Skeletal muscle cell (primary cell): ENCODE results near the gene GPR55.

Source experiments
- DNase-seq: peaks from one replicate; pipeline ENCODE4 v3.0.0-alpha.2; 2010; ENCODE audit warnings: low read depth
- H3K4me3 ChIP-seq: 2 replicates; pipeline ENCODE4 v1.5.1; 2011; ENCODE audit warnings: low read depth, mild to moderate bottlenecking, control low read depth, low read length, moderate library complexity

GPR55 gene

DNA sequence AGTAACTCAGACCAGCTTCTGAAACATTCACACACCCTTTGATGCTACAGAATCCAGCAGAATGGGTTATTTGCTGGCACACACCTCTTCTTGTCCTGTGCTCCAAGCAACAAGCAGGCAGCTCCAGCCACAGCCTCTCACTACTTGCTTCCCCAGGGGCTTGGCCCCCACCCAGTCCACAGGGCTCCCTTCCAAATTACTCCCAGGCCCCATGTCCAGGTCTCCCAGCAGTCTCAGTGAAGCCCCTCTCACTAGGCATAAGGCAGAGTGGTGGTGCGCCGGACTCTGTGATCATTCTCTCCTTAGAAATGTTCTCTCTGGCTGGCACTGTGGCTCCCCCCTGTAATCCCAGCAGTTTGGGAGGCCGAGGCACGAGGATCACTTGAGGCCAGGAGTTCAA, 34.4 kb downstream of the GPR55 start:
- no peak for DNase-seq
- H3K4me3 ChIP-seq: no peak overlapping the region

DNA sequence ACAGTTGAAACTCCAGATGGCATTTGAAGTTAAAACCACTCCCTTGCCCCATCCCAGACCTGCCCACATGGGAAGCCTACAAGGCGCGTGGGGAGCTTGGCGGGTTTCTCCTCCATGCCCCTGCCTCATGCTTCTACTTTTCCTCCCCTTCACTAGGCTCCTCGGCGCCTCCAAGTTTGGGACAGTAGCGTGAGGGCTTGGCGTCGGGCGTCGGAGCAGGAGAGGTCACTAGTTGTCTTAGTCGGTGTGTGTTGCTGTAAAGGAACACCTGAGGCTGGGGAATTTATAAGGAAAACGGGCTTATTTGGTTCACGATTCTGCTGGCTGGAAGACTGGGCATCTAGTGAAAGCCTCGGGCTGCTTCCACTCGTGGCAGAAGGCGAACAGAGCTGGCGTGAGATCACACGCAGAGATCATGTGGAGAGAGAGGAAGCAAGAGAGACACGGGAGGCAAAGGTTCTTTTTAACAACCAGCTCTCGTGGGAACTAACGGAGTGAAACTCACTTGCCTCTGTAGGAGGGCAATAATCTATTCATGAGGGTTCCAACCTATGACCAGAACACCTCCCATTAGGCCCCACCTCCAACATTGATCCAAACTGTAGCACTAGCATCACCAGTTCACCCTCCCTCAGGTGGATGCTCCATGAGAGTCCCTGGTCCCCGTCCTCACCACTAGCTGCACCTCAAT, 35.0 kb downstream of the GPR55 start:
- DNase-seq: no peak
- H3K4me3 ChIP-seq: no peak overlapping the region

DNA sequence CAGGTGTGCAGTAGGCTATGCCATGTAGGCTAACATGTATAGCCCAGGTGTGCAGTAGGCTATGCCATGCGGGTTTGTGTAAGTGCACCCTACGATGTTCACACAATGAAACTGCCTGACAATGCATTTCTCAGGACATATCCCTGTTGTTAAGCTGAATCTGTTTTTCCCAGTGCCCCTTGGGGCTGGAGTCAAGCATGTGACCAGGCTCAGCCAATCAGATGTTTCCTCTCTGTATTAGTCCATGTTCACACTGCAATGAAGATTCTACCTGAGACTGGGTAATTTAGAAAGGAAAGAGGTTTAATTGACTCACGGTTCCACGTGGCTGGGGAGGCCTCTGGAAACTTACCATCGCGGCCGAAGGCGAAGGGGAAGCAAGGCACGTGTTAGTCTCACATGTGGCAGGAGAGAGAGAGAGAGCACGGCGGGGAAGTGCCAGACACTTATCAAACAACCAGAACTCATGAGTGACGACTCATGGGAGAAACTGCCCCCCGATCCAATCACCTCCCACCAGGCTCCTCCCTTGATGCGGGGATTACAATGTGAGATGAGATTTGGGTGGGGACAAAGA, 36.1 kb downstream of the GPR55 start:
- no peak for DNase-seq
- no peak overlapping the region for H3K4me3 ChIP-seq

- DNase-seq: no peak
- no peak overlapping the region for H3K4me3 ChIP-seq
These were observed 37.7 kb downstream of the GPR55 start for GRCh38 chr2:230887342-230887741.

- H3K4me3 ChIP-seq: no peak overlapping the region
- no peak for DNase-seq
These were observed 38.4 kb downstream of the GPR55 start for GRCh38 chr2:230886671-230887071.

GRCh38 chr2:230886206-230886605, 38.8 kb downstream of the GPR55 start:
- H3K4me3 ChIP-seq: no peak overlapping the region
- no peak for DNase-seq

DNA sequence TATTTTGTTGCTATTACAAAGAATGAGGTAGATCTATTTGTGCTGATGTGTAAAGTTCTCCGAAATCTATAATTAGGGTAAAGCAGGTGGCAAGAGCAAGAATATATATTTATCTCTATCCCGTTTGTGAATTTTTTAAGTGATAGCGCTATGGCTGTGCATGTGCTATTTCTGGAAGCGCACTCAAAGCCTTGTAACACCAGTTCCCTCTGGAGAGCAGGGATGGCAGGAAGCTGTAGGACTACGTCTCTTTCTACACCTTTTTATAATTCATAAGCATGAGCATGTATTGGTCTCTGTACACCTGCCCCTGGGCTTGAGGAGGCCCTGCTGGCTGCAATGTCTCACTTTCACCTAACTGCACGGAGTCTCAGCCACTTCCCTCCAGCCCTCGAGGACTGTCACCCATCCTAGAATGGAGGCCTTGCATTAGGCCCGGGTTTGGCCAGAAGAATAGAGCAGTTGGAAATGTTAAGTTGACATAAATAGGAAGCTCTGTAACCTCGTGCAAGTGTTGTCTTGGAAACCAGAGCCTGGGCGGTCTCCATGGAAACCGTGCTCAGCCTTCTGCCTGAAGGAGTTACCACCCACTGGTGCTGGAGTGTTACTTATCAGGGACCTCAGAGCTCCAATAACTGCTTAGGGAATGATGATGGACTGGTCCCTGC, 39.4 kb downstream of the GPR55 start:
- peak; percentile 28 for DNase-seq
- H3K4me3 ChIP-seq: no peak overlapping the region

DNA sequence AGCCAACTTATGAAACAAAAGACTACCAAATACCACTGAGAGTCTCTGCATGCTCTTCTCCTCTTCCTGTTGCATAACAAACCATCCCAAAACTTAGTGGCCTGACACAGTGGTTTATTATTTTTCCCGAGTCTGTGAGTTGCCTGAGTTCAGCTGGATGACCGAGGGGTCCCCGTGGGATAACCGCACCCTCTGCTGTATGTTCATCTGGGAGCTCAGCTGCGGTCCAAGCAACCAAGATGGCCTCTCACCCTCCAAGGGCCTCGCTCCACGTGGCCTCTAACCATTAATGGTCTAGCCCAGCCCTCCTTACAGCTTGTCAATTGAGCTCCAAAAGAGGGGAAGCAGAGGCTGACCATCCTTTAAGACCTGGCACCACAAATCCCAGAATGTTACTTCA, 43.2 kb downstream of the GPR55 start:
- H3K4me3 ChIP-seq: no peak overlapping the region
- no peak for DNase-seq

GRCh38 chr2:230879891-230880290, 45.2 kb downstream of the GPR55 start:
- no peak for DNase-seq
- H3K4me3 ChIP-seq: no peak overlapping the region

GRCh38 chr2:230879271-230879882, 45.7 kb downstream of the GPR55 start:
- no peak overlapping the region for H3K4me3 ChIP-seq
- no peak for DNase-seq

- DNase-seq: no peak
- H3K4me3 ChIP-seq: no peak overlapping the region
These were observed 46.3 kb downstream of the GPR55 start for GRCh38 chr2:230878599-230879188.

- DNase-seq: no peak
- no peak overlapping the region for H3K4me3 ChIP-seq
These were observed 47.1 kb downstream of the GPR55 start for GRCh38 chr2:230877759-230878598.

GRCh38 chr2:230877116-230877758, 47.8 kb downstream of the GPR55 start:
- H3K4me3 ChIP-seq: no peak overlapping the region
- DNase-seq: no peak

DNA sequence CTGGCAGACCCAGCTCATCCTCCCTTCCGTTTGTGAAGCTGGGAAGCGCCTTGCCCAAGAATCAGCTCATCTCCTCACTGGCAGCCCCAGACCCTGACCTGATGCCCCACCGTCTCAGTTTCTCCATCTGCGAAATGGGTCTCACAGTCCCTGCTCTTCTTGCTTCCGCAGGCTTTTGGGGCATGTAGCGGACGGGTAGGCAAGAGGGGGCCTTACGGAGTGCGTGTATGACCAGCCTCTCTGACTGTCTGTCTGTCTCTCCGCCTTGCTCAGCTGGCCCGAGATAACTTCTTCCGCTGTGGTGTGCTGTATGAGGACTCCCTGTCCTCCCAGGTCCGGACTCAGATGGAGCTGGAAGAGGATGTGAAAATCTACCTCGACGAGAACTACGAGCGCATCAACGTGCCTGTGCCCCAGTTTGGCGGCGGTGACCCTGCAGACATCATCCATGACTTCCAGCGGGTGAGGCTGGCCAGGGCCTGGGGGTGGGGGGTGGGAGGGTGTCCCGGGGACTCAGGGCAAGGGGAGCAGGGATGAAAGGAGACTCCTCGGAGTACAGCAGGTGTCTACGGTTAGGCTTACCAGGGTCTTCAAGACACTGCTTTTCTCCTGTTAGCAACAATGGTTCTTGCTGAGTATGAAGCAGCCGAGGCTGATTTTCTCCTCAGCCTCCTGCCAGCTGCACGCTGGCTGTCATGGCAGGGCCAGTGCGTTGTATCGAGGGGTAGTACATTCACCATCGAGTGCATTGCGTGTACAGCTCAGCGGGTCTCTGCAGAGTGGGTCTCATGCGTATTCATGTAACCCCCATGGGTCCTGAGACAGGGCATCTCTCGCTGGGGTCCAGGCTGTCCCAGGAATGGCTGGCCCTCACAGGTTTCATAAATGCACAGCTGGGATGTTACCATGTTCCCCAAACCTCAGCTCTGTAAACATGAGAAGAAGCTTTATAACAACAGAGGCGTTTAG, 49.4 kb downstream of the GPR55 start:
- no peak overlapping the region for H3K4me3 ChIP-seq
- no peak for DNase-seq

DNA sequence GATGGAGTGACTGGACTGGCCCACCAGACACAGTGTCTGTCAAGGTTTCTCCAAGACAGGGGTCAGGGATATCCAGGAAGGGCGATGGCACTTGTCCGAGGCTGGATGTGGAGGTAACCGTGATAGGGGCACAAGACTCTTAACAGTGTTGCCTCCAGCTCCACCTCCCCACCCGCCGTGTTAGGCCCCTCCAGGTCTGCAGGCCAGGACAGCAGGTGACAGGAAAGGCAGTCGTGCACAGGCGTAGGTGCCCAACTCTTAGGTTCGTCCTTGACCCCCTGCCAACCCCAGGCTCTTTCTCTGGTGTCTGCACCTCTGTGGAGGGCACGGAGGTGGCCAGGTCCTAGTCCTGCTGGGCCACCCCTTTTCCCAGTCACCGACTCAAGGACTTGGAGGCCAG, 50.2 kb downstream of the GPR55 start:
- DNase-seq: no peak

GRCh38 chr2:230874456-230874855, 50.6 kb downstream of the GPR55 start:
- no peak for DNase-seq
- no peak overlapping the region for H3K4me3 ChIP-seq

More for the DNA sequence above, 50.2 kb downstream of the GPR55 start:
- H3K4me3 ChIP-seq: no peak overlapping the region

- no peak overlapping the region for H3K4me3 ChIP-seq
- no peak for DNase-seq
These were observed 51.2 kb downstream of the GPR55 start for GRCh38 chr2:230873661-230874401.
